HEK293 (cell line): Measurements from ENCODE around the gene CDC37.

Experiments
- ELK4 ChIP-seq: IDR thresholded peaks from 2 replicates; pipeline ENCODE4 v1.6.1; 2011; ENCODE audit warnings: mild to moderate bottlenecking, low read depth, low read length, borderline replicate concordance
- INSM2 ChIP-seq: fragments of 450-650 bp; formaldehyde crosslinking; IDR thresholded peaks from 2 replicates; pipeline ENCODE4 v1.5.1; 2016; ENCODE audit warnings: missing biosample characterization, missing genetic modification characterization
- KLF1 ChIP-seq: fragments of 450-650 bp; formaldehyde crosslinking; IDR thresholded peaks from 2 replicates; pipeline ENCODE4 v1.5.1; 2016; ENCODE audit warnings: missing biosample characterization, missing genetic modification characterization
- KLF16 ChIP-seq: fragments of 450-650 bp; formaldehyde crosslinking; IDR thresholded peaks from 2 replicates; pipeline ENCODE4 v1.5.1; 2017; ENCODE audit warnings: missing biosample characterization, missing genetic modification characterization
- PBX3 ChIP-seq: sonication (generic); formaldehyde crosslinking; IDR thresholded peaks from 2 replicates; pipeline ENCODE4 v1.8.1; 2022; ENCODE audit warnings: mild to moderate bottlenecking, moderate library complexity, missing genetic modification reagents
- PRDM1 ChIP-seq: fragments of 450-650 bp; formaldehyde crosslinking; IDR thresholded peaks from 2 replicates; pipeline ENCODE4; 2016; ENCODE audit warnings: missing biosample characterization, missing genetic modification characterization
- PRDM10 ChIP-seq: fragments of 450-650 bp; formaldehyde crosslinking; IDR thresholded peaks from 2 replicates; pipeline ENCODE4 v1.5.1; 2016; ENCODE audit warnings: missing biosample characterization, missing genetic modification characterization
- PRDM4 ChIP-seq: fragments of 450-650 bp; formaldehyde crosslinking; IDR thresholded peaks from 2 replicates; pipeline ENCODE4 v1.5.1; 2017; ENCODE audit warnings: missing biosample characterization, missing genetic modification characterization
- SP2 ChIP-seq: fragments of 450-650 bp; formaldehyde crosslinking; IDR thresholded peaks from 2 replicates; pipeline ENCODE4 v1.5.1; 2016; ENCODE audit warnings: missing biosample characterization, missing genetic modification characterization
- ZBTB11 ChIP-seq: fragments of 450-650 bp; formaldehyde crosslinking; conservative IDR thresholded peaks from 2 replicates; pipeline ENCODE4 v1.5.1; 2016; ENCODE audit warnings: low read depth, missing biosample characterization, missing genetic modification characterization
- ZBTB49 ChIP-seq: fragments of 450-650 bp; formaldehyde crosslinking; IDR thresholded peaks from 2 replicates; pipeline ENCODE4 v1.5.1; 2016; ENCODE audit warnings: missing biosample characterization, missing genetic modification characterization, low read depth
- ZBTB8A ChIP-seq: fragments of 450-650 bp; formaldehyde crosslinking; IDR thresholded peaks from 2 replicates; pipeline ENCODE4 v1.5.1; 2016; ENCODE audit warnings: missing biosample characterization, missing genetic modification characterization
- ZNF121 ChIP-seq: fragments of 450-650 bp; formaldehyde crosslinking; IDR thresholded peaks from 2 replicates; pipeline ENCODE4 v1.5.1; 2016; ENCODE audit warnings: missing biosample characterization, missing genetic modification characterization
- ZNF132 ChIP-seq: fragments of 450-650 bp; formaldehyde crosslinking; IDR thresholded peaks from 2 replicates; pipeline ENCODE4 v1.5.1; 2017; ENCODE audit warnings: missing biosample characterization, missing genetic modification characterization, borderline replicate concordance
- ZNF16 ChIP-seq: fragments of 450-650 bp; formaldehyde crosslinking; IDR thresholded peaks from 2 replicates; pipeline ENCODE4 v1.5.1; 2016; ENCODE audit warnings: low read depth, missing biosample characterization, missing genetic modification characterization
- ZNF292 ChIP-seq: fragments of 450-650 bp; formaldehyde crosslinking; IDR thresholded peaks from 2 replicates; pipeline ENCODE4 v1.5.1; 2016; ENCODE audit warnings: low read depth, missing biosample characterization, missing genetic modification characterization, borderline replicate concordance
- ZNF354C ChIP-seq: fragments of 450-650 bp; formaldehyde crosslinking; IDR thresholded peaks from 2 replicates; pipeline ENCODE4 v1.5.1; 2016; ENCODE audit warnings: missing biosample characterization, missing genetic modification characterization, low read depth, borderline replicate concordance
- ZNF449 ChIP-seq: fragments of 450-650 bp; formaldehyde crosslinking; IDR thresholded peaks from 2 replicates; pipeline ENCODE4 v1.5.1; 2017; ENCODE audit warnings: missing biosample characterization, mild to moderate bottlenecking, missing genetic modification characterization, moderate library complexity
- ZNF621 ChIP-seq: fragments of 450-650 bp; formaldehyde crosslinking; IDR thresholded peaks from 2 replicates; pipeline ENCODE4 v1.5.1; 2017; ENCODE audit warnings: missing biosample characterization, missing genetic modification characterization
- ZNF658 ChIP-seq: fragments of 450-650 bp; formaldehyde crosslinking; IDR thresholded peaks from 2 replicates; pipeline ENCODE4; 2016; ENCODE audit warnings: missing biosample characterization, missing genetic modification characterization
- ZXDB ChIP-seq: fragments of 450-650 bp; formaldehyde crosslinking; IDR thresholded peaks from 2 replicates; pipeline ENCODE4 v1.5.1; 2016; ENCODE audit warnings: missing biosample characterization, missing genetic modification characterization

CDC37 gene

GRCh38 chr19:10363789-10364281 lies 39.5 kb downstream of the CDC37 start (continued):
- TF ChIP-seq ZNF16 (tag by site-specific recombination) (no peak), ELK4 (no peak), KLF16 (tag by site-specific recombination) (no peak), PRDM10 (tag by site-specific recombination) (peak; percentile 67), ZNF292 (tag by site-specific recombination) (no peak), ZNF354C (no peak), ZNF121 (no peak), ZNF658 (no peak), KLF1 (tag by site-specific recombination) (no peak), ZBTB8A (tag by site-specific recombination) (no peak), SP2 (tag by site-specific recombination) (0 out of 2 replicates have a peak, but pooled peaks have one; percentile 15), ZNF449 (no peak), ZBTB49 (tag by site-specific recombination) (no peak), PRDM4 (tag by site-specific recombination) (no peak), ZNF621 (tag by site-specific recombination) (no peak), ZXDB (tag by site-specific recombination) (no peak), PBX3 (no peak), PRDM1 (no peak), ZNF132 (no peak), ZBTB11 (tag by site-specific recombination) (no peak), INSM2 (peak; percentile 70; the same call in 1 of the 2 replicates)
